ENCODE measurements around the gene TBC1D21.

The TBC1D21 gene

GRCh38 chr15:73891328-73892315 lies 18.3 kb downstream of the TBC1D21 start:
- H3F3A ChIP-seq (ENCODE audit: low read depth), result no peaks in the 10 kb centered on the region
- no peaks in the 10 kb centered on the region for H3K9me2 ChIP-seq (replicated peaks; ENCODE audit: low read depth, low read length)
- no peak overlapping the region for H3K4me2 ChIP-seq (ENCODE audit: low read depth, low read length, poor library complexity, severe bottlenecking)
- H3K9me3 ChIP-seq (ENCODE audit: insufficient read depth, low read depth, low read length), result no peaks in the 10 kb centered on the region; the same call in 1 of the 2 replicates
- H3K36me3 ChIP-seq (ENCODE audit: insufficient read depth, low read length), result no peaks in the 10 kb centered on the region
- no peaks in the 10 kb centered on the region for H3K79me2 ChIP-seq (ENCODE audit: insufficient read depth, low read length)
- no peak overlapping the region for H3K9ac ChIP-seq (ENCODE audit: low read depth, low read length, poor library complexity, severe bottlenecking)
- H3K27me3 ChIP-seq (ENCODE audit: insufficient read depth, low read length, poor library complexity, severe bottlenecking), result no peaks in the 10 kb centered on the region
- no peak overlapping the region for H2AFZ ChIP-seq (ENCODE audit: low read length)
- H3K4me3 ChIP-seq (ENCODE audit: low read length, poor library complexity, severe bottlenecking), result no peak overlapping the region
- H3K4me1 ChIP-seq (ENCODE audit: insufficient read depth, low read length, poor library complexity, severe bottlenecking), result no peaks in the 10 kb centered on the region
- no peak for TF ChIP-seq CTCF (conservative IDR thresholded peaks at IDR 0.05; ENCODE audit: low read length)
- TF ChIP-seq EZH2phosphoT487 (IDR thresholded peaks at IDR 0.05; ENCODE audit: borderline replicate concordance), result no peak
- H4K20me1 ChIP-seq (ENCODE audit: insufficient read depth, low read length, poor library complexity, severe bottlenecking), result no peaks in the 10 kb centered on the region

- Histone ChIP-seq H3K4me3 (ENCODE audit: low read length, poor library complexity, severe bottlenecking) (no peak overlapping the region), H3K9ac (ENCODE audit: low read depth, low read length, poor library complexity, severe bottlenecking) (no peak overlapping the region), H3K27me3 (ENCODE audit: insufficient read depth, low read length, poor library complexity, severe bottlenecking) (no peaks in the 10 kb centered on the region), H2AFZ (ENCODE audit: low read length) (no peak overlapping the region), H3K4me2 (ENCODE audit: low read depth, low read length, poor library complexity, severe bottlenecking) (no peak overlapping the region), H3K4me1 (ENCODE audit: insufficient read depth, low read length, poor library complexity, severe bottlenecking) (no peaks in the 10 kb centered on the region), H3K9me3 (ENCODE audit: insufficient read depth, low read depth, low read length) (no peaks in the 10 kb centered on the region; the same call in 1 of the 2 replicates), H3K9me2 (replicated peaks; ENCODE audit: low read depth, low read length) (no peaks in the 10 kb centered on the region), H3F3A (ENCODE audit: low read depth) (no peaks in the 10 kb centered on the region), H3K79me2 (ENCODE audit: insufficient read depth, low read length) (no peaks in the 10 kb centered on the region), H3K36me3 (ENCODE audit: insufficient read depth, low read length) (no peaks in the 10 kb centered on the region), H4K20me1 (ENCODE audit: insufficient read depth, low read length, poor library complexity, severe bottlenecking) (no peaks in the 10 kb centered on the region)
- TF ChIP-seq CTCF (conservative IDR thresholded peaks at IDR 0.05; ENCODE audit: low read length) (no peak), EZH2phosphoT487 (IDR thresholded peaks at IDR 0.05; ENCODE audit: borderline replicate concordance) (no peak)
Measured at GRCh38 chr15:73892446-73893226, 19.3 kb downstream of the TBC1D21 start.

- Histone ChIP-seq H3K79me2 (ENCODE audit: insufficient read depth, low read length) (no peaks in the 10 kb centered on the region), H3K4me3 (ENCODE audit: low read length, poor library complexity, severe bottlenecking) (no peak overlapping the region), H3K9me3 (ENCODE audit: insufficient read depth, low read depth, low read length) (no peaks in the 10 kb centered on the region; the same call in 1 of the 2 replicates), H4K20me1 (ENCODE audit: insufficient read depth, low read length, poor library complexity, severe bottlenecking) (no peaks in the 10 kb centered on the region), H2AFZ (ENCODE audit: low read length) (no peak overlapping the region), H3K9ac (ENCODE audit: low read depth, low read length, poor library complexity, severe bottlenecking) (no peak overlapping the region), H3F3A (ENCODE audit: low read depth) (no peaks in the 10 kb centered on the region), H3K27me3 (ENCODE audit: insufficient read depth, low read length, poor library complexity, severe bottlenecking) (no peaks in the 10 kb centered on the region), H3K36me3 (ENCODE audit: insufficient read depth, low read length) (no peaks in the 10 kb centered on the region), H3K9me2 (replicated peaks; ENCODE audit: low read depth, low read length) (no peaks in the 10 kb centered on the region), H3K4me1 (ENCODE audit: insufficient read depth, low read length, poor library complexity, severe bottlenecking) (no peaks in the 10 kb centered on the region), H3K4me2 (ENCODE audit: low read depth, low read length, poor library complexity, severe bottlenecking) (no peak overlapping the region)
- TF ChIP-seq EZH2phosphoT487 (IDR thresholded peaks at IDR 0.05; ENCODE audit: borderline replicate concordance) (no peak), CTCF (conservative IDR thresholded peaks at IDR 0.05; ENCODE audit: low read length) (no peak)
Measured at GRCh38 chr15:73894133-73894814, 20.9 kb downstream of the TBC1D21 start.
